ENCODE data around the gene TMEM181.
"Not testable (repeated sequence)": the region's sequence is repeated elsewhere in the genome, so short reads cannot be mapped to it uniquely, and the experiment has no call there.

Gene TMEM181

DNA sequence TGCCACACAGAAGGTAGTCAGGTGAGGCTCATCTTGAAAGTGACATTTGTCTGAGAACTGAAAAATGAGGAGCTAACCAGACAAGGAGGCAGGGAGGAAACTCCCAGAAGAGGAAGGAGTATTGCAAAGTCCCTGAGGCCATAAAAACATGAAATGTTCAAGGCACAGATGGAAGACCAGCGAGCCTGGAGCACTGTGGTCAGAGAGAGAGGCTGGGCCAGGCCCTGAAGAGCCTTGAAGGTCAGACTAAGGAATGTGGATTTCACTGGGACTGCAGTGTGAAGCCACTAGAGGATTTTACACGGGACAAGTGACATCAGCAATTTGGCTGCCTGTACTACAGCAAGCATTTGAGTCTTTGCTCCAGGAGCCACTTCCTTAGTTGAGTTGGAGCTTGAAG is 21.1 kb upstream of the TMEM181 start:
- DNase-seq, result no peak

DNA sequence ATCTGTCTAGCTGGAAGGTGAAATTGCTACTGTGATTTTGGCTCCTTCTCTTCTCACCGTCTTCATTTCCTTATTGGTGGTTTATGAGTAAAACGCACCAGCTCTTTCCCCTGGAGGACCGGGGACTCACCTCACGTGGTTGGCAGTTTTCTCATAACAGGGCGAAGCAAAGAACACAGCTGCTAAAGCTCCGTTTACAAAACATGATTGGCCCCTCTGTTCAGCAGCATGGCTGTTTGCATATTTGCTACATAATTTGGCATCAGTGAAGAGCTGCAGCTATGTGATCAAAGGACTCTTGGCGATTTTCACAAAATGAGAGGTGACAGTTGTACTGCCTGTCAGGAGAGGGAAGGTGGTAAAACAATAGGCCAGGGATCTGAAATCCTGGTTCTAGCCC is 20.5 kb upstream of the TMEM181 start:
- no peak for DNase-seq

DNA sequence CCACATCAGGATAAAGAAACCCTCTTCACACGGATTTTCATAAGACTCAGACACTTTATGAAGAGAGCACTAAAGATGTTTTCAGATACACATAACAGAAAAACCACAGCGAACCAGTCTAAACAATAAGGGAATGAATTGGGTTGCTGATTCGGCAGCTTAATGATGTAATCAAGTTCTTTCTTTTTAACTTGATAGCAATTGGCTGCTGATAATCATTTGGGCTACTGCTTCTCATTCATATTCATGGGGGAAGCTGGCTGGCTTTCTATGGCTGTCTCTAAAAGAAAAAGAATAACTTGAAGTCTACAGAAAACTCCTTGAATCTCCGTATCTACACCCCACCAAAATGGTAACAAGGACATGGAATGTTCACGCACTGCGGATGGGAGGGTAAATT is 20.0 kb upstream of the TMEM181 start:
- no peak for DNase-seq

DNA sequence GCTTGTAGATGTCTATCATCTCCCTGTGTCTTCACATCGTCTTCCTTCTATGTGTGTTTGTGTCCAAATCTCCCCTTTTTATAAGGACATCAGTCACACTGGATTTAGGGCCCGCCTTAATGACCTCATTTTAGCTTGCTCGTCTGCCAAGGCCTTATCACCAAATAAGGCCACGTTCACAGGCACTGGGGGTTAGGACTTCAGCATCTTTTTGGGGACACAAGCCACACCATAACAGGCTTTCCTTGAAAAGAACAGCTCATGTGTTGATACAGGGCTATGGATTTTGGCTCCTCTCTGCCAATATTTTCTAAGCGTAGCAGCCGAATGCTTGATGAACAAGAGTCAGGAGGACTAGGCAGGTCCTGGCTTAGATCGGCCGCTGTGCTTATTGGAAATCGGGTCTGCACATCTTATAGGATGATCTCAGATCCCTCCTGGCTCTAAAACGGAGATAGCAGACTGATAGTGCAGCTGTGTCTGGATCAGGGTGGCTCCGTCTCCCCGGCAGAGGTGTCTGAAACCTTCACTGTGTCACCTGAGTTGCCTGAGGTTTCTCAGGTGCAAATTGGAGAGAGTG is 16.2 kb upstream of the TMEM181 start:
- no peak for DNase-seq

DNA sequence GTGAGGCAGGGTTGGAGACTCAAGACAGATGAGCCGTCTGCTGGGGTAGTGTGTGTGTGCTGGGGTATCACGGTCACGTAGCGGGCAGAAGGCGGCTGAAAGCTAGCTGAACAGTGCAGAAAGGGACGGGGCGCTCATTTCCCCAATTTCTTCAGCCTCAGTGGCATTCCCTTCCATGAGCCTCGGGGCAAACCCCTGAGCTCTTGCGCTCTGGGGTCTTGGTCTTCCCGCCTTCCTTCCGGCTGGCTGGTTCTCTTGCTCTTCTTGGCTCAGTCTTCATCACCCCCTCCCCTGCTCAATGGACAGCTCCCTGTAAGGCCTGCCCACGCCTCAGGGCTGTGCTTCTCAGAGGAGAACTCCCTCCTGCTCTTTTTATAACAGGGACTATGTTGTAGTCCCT is 15.5 kb upstream of the TMEM181 start:
- DNase-seq, result no peak

DNA sequence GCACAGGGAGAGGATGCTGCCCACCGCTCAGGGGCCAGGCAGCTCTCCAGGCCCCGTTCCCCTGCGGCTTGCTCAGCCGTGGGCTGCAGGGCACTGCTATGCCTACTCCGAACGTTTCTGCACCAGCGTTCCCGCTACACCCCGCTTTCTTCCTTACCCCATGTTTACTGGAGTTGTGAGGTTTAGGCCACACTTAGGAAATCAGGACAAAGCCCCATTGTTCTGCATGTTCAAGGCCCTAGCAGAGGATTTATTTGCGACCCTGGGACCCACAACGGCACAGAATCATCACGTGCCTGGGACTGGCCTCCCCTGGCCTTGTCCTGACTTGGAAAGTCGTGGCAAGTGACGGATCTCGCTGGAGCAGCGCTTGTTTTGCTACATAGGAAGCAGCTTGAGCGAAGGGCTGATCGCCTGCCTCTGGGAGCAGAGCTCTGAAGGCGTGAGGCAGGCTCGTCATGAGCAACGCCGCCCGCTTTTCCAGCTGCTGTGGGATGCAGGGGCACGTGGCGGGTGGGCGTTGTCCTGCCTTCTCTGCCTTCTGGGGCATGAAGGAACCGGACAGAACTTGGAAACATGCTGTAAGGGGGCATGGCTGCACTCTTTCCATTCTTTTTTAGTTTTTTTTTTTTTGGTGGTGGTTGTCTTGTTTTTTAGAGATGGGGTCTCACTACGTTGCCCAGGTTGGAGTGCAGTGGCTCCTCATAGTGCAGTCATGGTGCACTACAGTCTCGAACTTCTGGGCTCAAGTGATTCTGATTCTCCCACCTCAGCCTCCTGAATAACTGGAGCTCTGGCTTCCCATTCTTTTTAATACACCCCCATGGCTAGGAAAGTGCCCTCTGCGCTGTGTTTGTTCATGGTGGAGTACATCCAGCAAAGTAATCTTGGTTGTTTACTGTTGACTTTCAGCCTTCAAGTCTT is 14.6 kb upstream of the TMEM181 start:
- no peak for DNase-seq

DNA sequence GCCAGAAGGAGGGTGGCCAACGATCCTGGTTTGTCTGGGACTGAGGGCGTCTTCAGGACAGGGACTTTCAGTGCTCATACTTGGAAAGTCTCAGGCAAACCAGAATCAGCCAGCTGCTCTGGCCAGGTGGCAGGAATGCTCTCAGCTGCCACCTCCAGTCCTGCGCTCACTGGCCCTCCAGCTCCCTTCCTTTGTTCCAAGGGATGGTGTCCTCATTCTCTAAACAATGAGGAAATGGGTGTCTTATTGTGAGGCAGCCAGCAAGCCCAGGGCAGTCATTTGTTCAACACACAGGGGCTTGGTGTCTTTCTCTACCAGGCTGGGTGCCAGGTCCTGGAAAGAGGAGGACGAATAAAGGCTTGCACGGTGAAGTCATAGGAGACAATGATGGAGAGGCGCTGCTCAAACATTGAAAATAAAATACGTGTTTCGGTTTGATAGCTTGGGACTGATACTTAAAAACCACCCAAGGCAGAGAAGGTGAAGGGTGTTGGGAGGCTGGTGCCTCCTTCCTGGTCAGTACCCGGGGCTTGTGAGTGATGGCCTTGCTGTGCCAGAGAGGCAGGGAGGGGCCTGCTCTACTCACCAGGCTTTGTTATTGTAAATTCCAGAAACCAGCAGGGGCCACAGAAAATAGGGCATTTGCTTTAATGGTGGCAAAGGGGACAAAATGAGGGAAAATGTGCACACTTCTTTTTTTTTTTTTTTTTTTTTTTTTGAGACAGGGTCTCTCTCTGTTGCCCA is 11.3 kb upstream of the TMEM181 start:
- no peak for DNase-seq

DNA sequence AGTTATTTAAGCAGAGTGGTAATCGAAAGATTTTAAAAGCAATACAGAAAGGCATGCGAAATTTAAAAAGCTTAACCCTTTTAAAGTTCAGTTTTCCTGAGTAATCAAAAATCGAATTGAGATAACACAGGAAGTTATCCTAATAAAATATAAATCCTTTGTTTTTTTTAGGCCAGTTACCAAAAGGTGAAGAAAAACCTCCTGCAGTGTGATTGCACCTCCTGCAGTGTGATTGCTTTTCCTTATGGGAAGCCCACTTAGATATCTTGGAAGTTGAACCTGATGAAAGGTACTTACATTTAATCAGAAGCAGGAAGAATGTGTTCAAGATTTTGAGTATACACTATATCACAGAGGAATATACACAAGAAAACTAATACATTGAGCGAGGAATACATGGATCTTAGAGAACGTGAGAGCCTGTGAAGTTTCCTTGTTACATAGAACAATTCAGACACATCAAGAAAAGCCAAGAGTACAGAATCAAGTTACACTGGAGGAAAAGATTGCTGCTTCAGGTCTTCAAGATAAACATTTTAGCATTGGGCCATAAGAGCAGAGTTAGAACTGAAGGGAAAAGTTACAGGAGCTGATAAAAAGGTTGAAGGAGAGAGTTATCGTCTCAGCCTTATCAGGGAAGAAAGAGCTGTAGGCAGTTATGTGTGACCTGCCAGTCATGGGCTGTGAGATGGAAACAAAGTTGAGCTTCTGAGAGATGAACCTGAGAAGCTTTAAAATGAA is 7.7 kb upstream of the TMEM181 start:
- DNase-seq, result no peak

DNA sequence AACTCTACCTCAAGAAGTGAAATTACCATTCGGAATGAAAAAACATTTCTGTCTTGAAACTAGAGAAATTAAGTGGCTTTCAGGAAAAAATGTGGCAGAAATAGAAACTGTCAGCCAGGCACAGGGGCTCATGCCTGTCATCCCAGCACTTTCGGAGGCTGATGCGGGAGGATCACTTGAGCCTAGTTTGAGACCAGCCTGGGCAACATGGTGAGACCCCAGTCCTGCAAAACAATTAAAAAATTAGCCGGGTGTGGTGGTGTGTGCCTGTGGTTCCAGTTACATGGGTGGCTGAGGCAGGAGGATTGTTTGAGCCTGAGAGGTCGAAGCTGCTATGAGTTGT is 7.1 kb upstream of the TMEM181 start:
- no peak for DNase-seq

DNA sequence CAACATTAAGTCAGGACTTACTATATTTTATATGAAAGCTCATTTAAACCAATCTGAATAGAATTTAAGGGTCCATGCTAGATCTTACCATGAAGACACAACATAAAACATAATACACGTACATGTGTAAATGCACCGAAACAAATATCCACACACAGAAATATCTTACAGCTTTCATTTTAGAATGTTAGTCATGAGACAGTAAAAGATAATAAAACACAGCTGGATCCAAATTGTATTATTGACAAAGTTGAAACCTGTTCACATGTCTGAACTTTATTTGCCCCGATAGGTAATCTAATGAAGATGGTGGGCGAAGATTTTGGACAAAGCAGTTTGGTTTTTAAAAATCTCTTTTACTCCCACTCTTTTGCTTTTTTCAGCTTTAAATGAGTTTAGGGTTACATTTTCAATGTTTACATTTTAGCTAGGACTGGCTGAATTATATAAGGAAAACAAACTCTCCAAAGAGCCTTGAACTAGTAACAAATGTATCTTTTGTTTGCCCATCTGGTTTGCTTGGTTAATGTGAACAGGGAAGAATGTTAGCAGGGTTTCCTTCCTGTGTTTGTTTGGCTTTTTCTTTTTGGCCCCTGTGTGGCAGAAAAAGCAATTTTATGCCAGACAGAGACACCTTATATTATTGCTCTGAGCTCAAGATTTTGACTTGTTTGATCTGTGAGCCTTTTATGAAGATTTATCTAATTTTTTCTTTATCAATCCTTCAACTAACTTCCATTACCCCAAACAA is 5.1 kb upstream of the TMEM181 start:
- DNase-seq, result no peak

DNA sequence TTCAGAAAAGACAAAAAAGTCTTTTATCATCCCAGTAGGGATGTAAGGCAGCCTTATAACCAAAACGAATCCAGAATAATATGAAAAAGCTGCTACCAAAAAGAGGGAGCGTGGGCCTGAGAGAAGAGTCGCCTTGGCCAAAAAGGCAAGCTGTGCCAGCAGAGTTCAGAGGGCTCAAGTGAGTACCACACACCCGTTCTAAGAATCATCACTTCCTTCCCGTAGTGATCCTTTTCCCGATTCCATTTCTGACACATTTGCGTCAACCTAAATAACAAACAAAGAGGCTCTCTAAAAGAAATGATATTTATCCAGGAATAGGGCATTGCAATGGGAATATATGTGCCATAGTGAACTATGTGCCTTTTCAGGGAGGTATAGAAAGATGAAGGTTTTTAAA is 3.8 kb upstream of the TMEM181 start:
- no peak for DNase-seq

DNA sequence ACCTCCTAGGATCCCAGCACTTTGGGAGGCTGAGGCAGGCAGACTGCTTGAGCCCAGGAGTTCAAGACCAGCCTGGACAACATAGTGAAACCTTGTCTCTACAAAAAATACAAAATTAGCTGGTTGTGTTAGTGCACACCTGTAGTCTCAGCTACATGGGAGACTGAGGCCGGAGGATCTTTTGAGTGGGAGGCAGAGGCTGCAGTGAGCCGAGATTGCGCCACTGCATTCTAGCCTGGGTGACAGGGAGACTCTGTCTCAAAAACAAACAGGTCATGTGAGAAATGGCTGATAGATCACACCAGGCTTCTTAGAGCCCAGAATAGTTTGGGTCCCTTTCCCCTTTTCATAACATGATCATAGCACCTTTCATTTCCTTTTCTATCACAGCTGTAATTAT is 2.8 kb upstream of the TMEM181 start:
- not testable (repeated sequence) for DNase-seq

DNA sequence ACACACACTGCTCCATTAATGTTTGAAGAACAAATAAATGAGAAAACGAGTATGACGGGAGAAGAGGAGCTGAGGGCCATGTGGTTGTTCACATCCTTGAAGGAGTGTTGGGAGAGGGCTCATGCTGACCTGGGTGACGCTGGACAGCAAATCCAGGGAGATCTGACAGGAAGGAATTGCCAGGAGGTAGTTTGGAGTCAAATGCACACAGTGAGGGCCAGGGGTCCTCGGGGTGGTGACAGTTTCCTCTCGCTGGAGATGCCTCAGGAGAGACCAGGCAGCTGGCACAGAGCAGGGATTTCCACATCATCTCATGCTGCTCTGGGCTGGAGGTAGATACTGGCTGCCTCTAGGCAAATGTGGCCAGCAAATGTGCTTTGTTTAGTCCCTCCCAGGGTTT is 2.0 kb upstream of the TMEM181 start:
- no peak for DNase-seq

DNA sequence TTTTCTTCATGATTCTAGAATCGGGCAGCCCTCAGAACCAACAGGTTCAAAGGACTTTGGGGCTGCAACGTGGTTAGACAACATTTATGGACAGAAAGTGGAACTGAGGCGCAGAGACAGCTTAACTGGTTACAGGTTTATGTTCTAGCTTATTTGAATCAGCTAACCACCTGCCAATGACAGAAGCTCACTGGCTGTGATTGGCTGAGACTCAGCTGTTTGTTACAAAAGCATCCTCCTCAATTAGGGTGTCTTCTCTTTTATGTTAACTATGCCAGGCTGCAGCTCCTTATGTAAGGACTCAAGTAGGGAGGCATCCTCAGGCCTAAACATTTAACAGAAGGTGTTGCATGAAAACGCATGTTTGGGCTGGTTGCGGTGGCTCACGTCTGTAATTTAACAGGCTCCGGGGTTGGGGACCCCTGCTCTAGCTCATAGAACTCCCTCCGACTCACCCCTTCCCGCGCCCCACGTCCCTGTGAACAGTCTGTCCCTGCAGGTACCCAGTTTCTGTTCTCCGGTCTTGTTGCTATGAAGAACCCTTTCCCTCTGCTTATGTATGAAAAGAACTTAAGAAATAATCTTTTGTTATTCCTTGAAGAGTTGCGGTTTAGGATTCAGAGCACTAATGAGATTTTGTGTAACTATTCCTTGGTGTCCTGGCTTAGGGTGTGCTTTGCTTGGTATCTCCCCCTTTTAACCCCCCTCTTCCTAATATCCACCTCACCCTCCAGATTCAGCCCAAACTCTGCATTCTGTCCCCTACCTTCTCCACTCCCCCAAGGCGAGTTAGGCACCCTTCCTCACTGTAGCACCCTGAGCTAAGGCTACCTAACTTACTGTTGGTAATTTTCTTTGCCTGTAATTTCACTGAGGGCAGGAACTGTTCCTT is 1.2 kb upstream of the TMEM181 start:
- no peak for DNase-seq

DNA sequence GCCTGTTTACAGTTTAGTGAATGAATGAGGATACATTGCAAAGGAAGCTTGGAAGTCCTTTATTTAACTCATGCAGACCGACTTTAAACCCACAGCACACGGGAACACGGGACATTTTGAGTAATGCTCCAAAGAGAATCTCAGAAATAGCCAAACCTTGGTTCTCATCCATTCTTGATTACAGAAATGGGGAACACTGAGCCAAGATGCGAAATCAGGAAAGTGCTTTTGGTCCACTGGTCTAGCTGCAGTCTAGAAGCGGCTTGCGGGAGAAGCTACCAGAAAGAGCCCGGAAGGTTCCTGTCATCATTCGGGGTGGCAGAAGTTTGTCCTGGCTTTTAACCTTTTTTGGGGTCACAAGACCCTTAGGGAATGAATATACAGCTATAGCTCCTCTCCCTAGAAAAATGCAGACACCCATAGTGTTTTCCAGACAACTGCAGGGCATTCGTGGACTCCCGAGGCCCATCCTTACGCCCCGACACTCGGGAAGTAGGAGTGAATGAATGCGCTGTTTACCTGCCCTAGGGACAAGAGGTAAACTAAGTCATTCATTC is 475 bp upstream of the TMEM181 start:
- DNase-seq, result no peak

DNA sequence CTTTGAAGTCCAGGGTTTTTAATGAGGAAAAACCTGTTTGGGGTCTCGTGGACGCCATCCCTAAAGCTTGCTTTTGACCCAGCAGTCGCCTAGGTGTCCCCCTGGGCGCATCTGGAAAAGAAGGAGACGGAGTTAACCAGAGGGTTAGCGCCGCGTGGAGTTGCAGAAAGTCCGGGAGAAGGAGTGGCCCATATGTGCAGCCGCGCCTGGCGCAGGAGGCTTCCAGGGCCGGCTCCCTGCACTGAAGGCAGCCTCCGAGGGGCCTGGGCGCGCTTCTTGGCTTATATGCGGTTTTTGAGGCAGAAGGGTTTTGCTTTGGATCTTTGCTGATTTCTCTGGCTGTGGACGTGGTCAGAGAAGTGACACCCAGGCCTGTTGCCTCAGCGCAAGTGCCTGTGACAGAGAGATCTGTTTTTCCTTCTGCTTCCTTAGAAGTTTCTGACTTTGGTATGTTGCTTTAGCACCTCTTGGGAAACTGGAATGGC is 987 bp downstream of the TMEM181 start:
- DNase-seq, result no peak

DNA sequence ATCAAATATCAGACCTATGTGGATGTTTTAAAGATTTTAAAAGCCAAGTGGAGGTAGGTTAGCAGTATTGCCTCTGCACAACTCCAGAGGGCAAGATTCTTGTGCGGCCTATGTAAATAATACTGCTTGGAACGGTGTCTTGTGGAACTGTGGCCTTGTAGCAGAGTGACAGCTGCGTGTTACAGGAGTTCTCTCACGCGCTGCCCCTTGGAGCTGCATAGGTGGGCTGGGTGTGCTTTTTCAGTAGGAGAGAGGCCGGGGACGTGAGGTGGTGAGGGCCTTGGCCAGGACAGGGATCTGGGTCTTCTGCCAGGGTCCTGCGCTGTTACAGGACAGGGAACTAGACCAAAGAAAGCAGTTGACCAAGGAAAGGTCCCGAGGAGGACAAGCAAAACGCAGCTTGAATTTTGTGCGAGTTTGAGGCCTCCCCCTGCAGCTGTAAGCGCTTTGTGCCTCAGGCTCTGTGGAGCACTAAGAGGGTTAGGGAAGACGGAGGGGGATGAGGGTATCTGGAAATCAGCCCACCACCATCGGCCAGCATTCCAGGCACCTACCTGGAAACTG is 1.5 kb downstream of the TMEM181 start:
- no peak for DNase-seq

DNA sequence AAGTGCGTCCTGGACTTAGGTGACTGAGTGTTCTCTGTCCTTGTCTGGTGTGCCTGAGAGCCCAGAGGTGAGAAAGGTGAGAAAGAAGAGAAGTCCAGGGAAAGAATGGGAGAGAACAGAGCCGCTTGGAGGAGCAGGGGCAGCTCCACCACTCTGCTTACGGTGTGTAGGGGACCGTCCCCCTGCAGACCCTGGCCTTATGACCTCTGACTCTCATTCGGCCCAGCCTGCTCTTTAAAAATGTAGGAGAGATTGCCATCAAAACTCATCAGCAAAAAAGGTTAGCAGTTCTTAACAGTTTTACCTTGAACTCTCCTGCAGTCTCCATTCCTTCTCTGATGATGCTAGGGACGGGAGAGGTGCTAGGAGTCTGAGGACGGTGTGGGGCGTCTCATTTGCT is 2.0 kb downstream of the TMEM181 start:
- DNase-seq, result no peak

DNA sequence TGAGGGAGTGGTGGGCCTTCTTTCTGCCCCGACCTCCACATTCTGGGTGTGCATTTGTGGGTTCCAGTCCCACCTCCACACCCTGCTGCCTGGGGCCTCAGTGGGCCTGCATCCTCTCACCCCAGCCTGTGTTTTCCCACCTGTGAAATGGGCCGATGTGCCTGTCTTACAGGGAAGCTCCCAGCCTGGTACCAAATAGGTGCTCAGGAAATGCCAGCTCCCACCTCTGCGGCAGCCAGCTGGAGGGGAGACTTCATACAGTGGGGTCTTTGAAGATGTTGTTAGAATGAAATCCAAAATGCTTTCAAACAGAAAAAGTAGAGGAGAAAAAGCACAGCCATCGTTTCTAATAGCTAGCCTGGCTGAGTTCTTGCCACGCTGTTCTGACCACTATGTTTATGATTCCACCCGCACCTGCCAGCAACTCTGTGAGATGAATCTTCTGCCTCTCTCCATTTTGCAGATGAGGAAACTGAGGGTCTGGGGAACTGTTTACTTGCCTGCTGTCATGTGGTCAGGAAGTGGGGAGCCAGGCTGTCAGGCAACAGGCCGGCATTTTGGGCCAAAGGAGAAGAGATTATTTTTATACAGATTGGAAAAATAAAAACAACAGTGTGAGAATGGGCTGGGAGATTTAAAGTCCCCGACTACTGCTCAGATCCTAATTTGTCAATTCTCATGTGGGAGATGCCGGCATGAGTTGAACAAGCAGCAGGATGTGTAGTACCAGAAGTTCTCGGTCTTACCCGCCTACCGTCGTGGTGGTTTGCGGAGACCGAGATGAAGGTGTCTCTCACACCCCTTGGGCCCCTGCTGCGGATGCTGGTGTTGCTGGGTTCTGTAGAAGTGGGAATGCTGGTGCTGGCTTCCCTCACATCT is 4.6 kb downstream of the TMEM181 start:
- DNase-seq, result no peak

DNA sequence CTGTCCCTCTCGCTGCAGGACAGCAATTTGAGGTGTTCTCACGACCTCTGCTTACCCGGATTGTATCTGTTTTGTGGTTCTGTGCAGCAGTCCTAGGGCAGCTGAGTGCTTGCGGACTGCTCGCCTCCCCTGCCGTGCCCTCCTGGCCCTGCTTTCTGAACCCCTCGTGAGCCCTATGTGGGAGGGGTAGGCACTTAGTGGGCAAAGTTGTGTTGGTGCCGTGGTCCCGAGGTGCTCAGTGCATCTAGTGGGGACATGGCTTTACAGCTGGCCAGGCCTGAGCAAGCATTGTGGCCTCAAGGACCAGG is 5.2 kb downstream of the TMEM181 start:
- DNase-seq, result no peak
